GM21528 (cell line): ENCODE results near the gene VPS35L.

ENCODE experiments used
- ATAC-seq: cut with Tn5 transposase; IDR thresholded peaks from one replicate; pipeline ENCODE4 v1.9.1; 2021; ENCODE audit warnings: mild to moderate bottlenecking, moderate library complexity; ENCODE audit not compliant: unreplicated experiment, low FRiP score

Gene VPS35L

DNA sequence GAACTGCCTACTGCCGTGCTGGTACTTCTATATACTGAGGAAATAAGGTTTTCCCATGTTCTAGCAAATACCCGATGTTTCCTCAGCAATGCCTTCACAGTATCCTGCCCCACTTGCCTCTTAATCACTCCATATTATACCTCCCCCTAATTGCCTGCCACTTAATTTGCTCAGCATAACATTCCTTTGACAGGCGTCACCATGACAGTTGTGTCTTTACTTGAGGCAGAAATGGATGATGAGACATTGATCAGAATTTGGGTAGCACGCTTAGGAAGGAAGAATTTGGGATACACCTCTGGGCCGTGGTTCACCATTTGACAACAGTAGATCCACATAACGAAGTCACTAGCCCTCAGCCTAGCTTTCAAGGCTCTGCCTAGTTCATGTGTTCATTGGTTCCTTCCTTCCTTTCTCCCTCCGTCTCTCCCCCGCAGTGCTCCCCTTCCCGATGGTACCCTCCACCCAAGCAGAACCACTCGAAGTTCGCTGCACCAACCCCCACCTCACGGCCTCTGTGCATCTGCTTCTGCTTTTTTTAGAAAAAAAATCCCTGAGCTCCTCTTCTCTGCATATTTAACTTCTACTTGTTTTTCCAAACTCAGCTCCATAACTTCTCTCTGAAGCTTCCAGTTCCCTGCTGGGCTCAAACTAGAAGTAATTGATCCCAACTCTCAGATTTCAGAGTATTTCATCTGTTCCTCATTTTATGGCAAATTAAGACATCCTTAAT, 182.0 kb downstream of the VPS35L start:
- no peak for ATAC-seq

DNA sequence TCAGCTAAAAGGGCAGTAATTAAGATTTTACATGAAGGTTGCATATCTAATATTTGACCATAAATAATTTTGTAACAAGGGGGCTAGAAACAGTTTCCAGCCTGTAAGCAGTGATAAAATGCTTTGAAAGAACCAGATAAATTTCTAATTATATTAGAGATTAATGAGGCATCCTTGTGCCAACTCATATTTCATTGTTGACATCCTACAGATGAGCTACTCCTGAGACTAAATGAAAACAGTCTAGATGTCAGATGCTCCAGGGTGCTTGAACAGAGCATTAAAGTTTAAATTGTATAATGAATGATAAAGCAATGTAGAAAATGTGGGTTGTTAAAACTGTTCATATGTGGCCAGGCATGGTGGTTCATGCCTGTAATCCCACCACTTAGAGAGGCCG, 185.9 kb downstream of the VPS35L start:
- no peak for ATAC-seq

DNA sequence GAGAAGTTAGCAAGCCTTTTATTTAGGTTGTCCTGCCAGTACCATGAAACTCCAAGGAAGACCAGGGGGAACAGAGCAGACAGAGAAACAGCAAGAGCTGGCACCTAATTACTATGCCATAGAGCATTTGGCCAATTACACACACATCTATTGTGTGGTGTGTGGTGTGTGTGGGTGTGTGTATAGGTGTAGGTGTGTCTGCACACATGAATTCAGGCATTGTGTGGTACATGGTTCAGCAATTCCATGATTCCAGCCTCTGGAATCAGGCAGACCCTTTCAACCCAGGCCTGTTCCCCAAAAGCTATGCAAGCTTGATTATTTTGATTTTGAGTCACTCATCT, 188.3 kb downstream of the VPS35L start:
- no peak for ATAC-seq

DNA sequence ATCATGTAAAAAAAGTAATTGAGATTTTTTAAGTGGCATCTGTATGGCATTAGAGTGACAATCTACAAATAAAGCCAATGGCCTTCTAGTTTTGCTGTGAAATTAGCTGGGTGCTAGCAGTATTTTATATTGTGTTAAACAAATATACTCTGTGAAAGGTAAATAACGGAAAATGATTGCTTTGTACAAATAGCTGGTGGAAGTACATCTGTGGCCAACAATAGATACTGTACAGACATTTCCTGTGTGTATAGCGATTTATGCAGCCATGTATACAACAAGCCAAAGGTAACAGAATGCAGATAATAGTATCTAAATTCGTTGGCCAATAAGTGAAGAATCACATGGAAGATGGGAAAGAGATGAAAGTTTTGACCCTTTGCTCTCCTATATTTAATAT, 189.2 kb downstream of the VPS35L start:
- ATAC-seq: no peak

DNA sequence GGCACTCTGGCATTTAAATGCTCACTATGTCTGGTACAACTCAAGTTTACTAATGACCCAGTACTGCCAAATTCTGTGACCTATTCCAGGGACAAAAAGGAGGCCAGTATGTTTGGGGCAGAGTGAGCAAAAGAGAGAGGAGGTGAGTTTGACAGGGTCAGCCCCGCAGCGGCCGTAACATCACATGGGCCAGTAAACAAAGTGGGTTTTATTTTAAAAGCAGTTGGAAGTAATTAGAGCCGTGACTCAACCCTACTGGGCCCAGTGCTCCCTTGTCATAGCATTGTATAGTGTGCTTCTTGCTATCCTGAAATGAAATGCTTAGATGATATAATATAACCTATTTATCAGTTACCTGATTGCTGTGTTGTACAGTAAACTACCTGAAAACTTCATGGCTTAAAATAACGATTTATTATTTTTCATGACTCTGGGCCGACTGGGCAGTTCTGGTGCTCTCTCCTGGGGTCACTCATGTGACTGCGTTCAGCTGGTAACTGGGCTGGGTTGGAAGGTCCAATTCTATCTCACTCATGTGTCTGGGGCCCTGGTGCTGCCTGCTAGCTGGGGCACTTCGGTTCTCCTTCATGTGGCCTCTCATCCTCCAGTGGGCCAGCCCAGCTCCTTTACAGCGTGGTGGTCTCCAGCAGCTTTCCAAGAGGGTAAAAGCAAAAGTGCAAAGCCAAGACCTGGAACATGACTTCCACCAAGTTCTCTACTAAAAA, 189.9 kb downstream of the VPS35L start:
- no peak for ATAC-seq

DNA sequence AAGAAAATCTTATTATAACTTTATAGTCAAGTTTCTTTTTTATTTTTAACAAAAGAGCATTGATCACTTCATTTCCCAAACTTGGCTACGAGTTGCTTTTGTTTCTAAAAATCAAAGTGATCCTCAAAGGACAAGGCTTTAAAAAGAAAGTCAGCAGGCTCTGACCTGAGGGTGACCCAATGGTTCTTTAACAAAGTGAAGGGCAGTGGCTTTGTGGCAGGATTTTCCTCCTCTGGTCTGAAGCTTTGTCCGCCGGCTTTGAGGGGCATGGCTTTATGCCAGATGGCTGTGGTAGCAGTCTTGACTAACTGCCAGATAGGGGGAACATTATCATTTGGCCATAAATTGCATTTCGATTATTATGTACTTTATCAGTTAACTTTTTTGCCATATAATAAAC, 191.1 kb downstream of the VPS35L start:
- no peak for ATAC-seq

DNA sequence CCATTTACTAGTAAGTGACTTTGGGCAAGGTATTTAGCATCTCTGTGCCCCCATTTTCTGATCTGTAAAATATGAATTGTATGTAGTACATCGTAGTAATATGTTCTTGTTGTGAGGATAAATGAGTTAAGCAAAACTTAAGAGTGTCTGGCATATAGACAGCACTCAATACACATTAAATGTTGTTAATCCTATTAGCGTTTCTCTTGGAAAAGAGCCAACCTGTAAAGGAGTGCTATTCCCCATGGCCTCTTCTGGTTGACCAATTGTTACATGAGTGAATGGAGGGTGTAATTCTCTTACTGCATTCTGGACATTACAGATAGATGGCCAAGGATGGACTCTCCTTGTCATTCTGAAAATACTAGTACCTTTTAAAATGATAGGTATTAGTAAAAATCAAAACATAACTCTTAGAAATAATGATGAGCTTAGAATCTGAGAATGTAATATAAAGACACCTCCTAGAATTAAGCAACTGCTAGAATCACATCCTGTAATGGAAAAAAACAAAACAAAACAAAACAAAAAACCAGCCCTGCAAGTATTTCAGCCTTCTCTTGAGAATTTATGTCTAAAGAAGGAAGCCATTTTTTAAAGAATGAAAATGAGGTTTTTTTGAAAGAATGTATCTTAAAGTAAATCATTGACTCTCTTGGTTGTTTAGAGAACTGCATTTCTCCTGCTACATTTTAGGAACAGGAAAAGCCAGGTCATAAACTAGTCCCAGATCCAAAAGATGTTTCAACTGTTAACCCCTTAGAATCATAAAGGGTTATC, 193.1 kb downstream of the VPS35L start:
- no peak for ATAC-seq

DNA sequence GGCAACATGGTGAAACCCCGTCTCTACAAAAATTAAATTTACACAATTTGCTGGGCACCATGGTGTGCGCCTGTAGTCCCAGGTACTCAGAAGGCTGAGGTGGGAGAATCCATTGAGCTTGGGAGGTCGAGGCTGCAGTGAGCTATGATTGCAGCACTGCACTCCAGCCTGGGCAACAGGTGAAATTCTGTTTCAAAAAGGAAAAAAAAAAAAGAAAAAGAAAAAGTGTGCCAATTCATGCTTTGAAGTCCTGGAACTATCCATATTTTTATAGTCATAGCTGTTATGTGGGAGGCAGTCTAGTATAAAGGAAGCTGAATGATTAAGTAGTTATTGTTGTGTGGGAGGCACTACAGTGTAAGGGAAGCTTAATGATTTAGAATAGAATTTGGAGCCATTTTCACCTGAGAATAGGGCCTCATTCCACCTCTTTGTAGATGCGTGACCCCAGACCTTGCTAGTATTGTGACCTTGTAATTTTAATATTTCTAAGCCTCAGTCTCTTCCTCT, 194.1 kb downstream of the VPS35L start:
- no peak for ATAC-seq
